Neural cell (in vitro differentiated cells): ENCODE data around the gene STXBP2. TPM values are rescaled to one million over a fixed set of nuclear protein-coding genes. Genes with fewer than 3 reads are reported as not detected.

ENCODE experiments used
- H2AFZ ChIP-seq: fragments of 200-600, 300-800 bp; sonication (generic), shearing (Covaris generic); 2 replicates; pipeline ENCODE4 v1.6.0; 2014; ENCODE audit warnings: low read depth, mild to moderate bottlenecking, antibody characterized with exemption, low read length, moderate library complexity
- H3F3A ChIP-seq: fragments of 200-600 bp; shearing (Covaris generic); 2 replicates; pipeline ENCODE4 v1.6.1; 2016; ENCODE audit warnings: mild to moderate bottlenecking, moderate library complexity, mixed read lengths, antibody characterized with exemption, low read length; ENCODE audit not compliant: insufficient read depth, poor library complexity, severe bottlenecking
- H3K27ac ChIP-seq: fragments of 200-600, 300-800 bp; sonication (generic), shearing (Covaris generic); 2 replicates; pipeline ENCODE4 v1.5.1; 2014; ENCODE audit warnings: mild to moderate bottlenecking, low read length, moderate library complexity
- H3K27me3 ChIP-seq: fragments of 300-800, 200-600 bp; sonication (generic), shearing (Covaris generic); 2 replicates; pipeline ENCODE4 v1.6.0; 2014; ENCODE audit warnings: mild to moderate bottlenecking, low read depth, low read length, moderate library complexity; ENCODE audit not compliant: insufficient read depth
- H3K36me3 ChIP-seq: fragments of 300-800, 200-600 bp; sonication (generic), shearing (Covaris generic); 2 replicates; pipeline ENCODE4 v1.5.1; 2014; ENCODE audit warnings: mild to moderate bottlenecking, antibody characterized with exemption, low read length, moderate library complexity; ENCODE audit not compliant: insufficient read depth
- H3K4me2 ChIP-seq: fragments of 300-800, 200-600 bp; sonication (generic), shearing (Covaris generic); 2 replicates; pipeline ENCODE4 v1.6.0; 2014; ENCODE audit warnings: mild to moderate bottlenecking, low read length
- H3K4me3 ChIP-seq: fragments of 300-800, 200-600 bp; sonication (generic), shearing (Covaris generic); 2 replicates; pipeline ENCODE4 v1.5.1; 2014; ENCODE audit warnings: mild to moderate bottlenecking, low read length, moderate library complexity
- H3K79me2 ChIP-seq: fragments of 200-600 bp; shearing (Covaris generic); replicated peaks from 2 replicates; pipeline ENCODE4 v1.6.0; 2014; ENCODE audit warnings: mild to moderate bottlenecking, low read length, moderate library complexity; ENCODE audit not compliant: insufficient read depth
- H3K9ac ChIP-seq: fragments of 300-800, 200-600 bp; sonication (generic), shearing (Covaris generic); 2 replicates; pipeline ENCODE4 v1.6.1; 2016; ENCODE audit warnings: mild to moderate bottlenecking, low read length, mixed read lengths
- H3K9me2 ChIP-seq: fragments of 200-600 bp; shearing (Covaris generic); 2 replicates; pipeline ENCODE4 v1.6.1; 2016; ENCODE audit warnings: mild to moderate bottlenecking, low read length, mixed read lengths; ENCODE audit not compliant: insufficient read depth
- H3K9me3 ChIP-seq: fragments of 200-600, 300-800 bp; sonication (generic), shearing (Covaris generic); 2 replicates; pipeline ENCODE4 v1.6.1; 2016; ENCODE audit warnings: mild to moderate bottlenecking, mixed run types, low read length, moderate library complexity, mixed read lengths
- H4K20me1 ChIP-seq: fragments of 200-600 bp; shearing (Covaris generic); 2 replicates; pipeline ENCODE4 v1.6.1; 2016; ENCODE audit warnings: mild to moderate bottlenecking, mixed run types; ENCODE audit not compliant: insufficient read depth
- CTCF ChIP-seq: fragments of 450-650 bp; IDR thresholded peaks from 2 replicates; pipeline ENCODE4 v1.5.1; 2014; ENCODE audit warnings: antibody characterized with exemption, mild to moderate bottlenecking, moderate library complexity; ENCODE audit not compliant: poor library complexity, severe bottlenecking
- EP300 ChIP-seq: fragments of 450-650 bp; conservative IDR thresholded peaks from 2 replicates; pipeline ENCODE4 v1.6.1; 2014; ENCODE audit warnings: antibody characterized with exemption, mild to moderate bottlenecking, moderate library complexity; ENCODE audit not compliant: poor library complexity, severe bottlenecking
- EZH2 ChIP-seq: fragments of 200-600, 300-800 bp; shearing (Covaris generic), sonication (generic); IDR thresholded peaks from 2 replicates; pipeline ENCODE4 v1.6.1; 2014; ENCODE audit warnings: antibody characterized with exemption, low read length, borderline replicate concordance, mild to moderate bottlenecking; ENCODE audit not compliant: insufficient read depth, poor library complexity, severe bottlenecking
- MXI1 ChIP-seq: fragments of 450-650 bp; conservative IDR thresholded peaks from 2 replicates; pipeline ENCODE4 v1.6.1; 2014; ENCODE audit warnings: antibody characterized with exemption, mild to moderate bottlenecking; ENCODE audit not compliant: poor library complexity, severe bottlenecking
- POLR2AphosphoS5 ChIP-seq: IDR thresholded peaks from 2 replicates; pipeline ENCODE4 v1.6.1; 2012
- RAD21 ChIP-seq: fragments of 450-650 bp; conservative IDR thresholded peaks from 2 replicates; pipeline ENCODE4 v1.6.1; 2014; ENCODE audit warnings: antibody characterized with exemption, mild to moderate bottlenecking, moderate library complexity
- REST ChIP-seq: IDR thresholded peaks from 2 replicates; pipeline ENCODE4 v1.6.1; 2012; ENCODE audit warnings: borderline replicate concordance
- SMC3 ChIP-seq: fragments of 450-650 bp; conservative IDR thresholded peaks from 2 replicates; pipeline ENCODE4 v1.6.1; 2014; ENCODE audit warnings: antibody characterized with exemption, mild to moderate bottlenecking, moderate library complexity; ENCODE audit not compliant: poor library complexity
- TAF1 ChIP-seq: IDR thresholded peaks from 2 replicates; pipeline ENCODE4 v1.6.1; 2012; ENCODE audit warnings: low read depth
- polyA plus RNA-seq: library from polyadenylated mRNA; depleted of rRNA; stranded (reverse); fragments of >200 nt; gene quantifications from 2 replicates; pipeline ENCODE4 v1.2.3, GENCODE V29; 2014

Gene STXBP2
- polyA plus RNA-seq, 1 donor from 2014 or later: 1.7 TPM

GRCh38 chr19:7624810-7625209 is 12.1 kb upstream of the STXBP2 start:
- Histone ChIP-seq H3F3A (no peaks in the 10 kb centered on the region), H3K4me2 (no peak overlapping the region), H3K4me3 (no peak overlapping the region), H4K20me1 (no peaks in the 10 kb centered on the region), H3K36me3 (no peaks in the 10 kb centered on the region), H3K9ac (no peak overlapping the region), H3K9me2 (no peaks in the 10 kb centered on the region), H3K79me2 (peaks cover 21% of the 10 kb centered on the region), H3K27me3 (no peaks in the 10 kb centered on the region), H3K9me3 (no peaks in the 10 kb centered on the region), H3K27ac (no peak overlapping the region), H2AFZ (no peak overlapping the region)
- no peak for TF ChIP-seq TAF1
- TF ChIP-seq RAD21: no peak
- no peak for TF ChIP-seq SMC3
- TF ChIP-seq EZH2: no peak
- no peak for TF ChIP-seq REST
- no peak for TF ChIP-seq MXI1
- no peak for TF ChIP-seq POLR2AphosphoS5
- no peak for TF ChIP-seq EP300
- no peak for TF ChIP-seq CTCF

GRCh38 chr19:7625763-7626372 is 11.0 kb upstream of the STXBP2 start:
- no peaks in the 10 kb centered on the region for H4K20me1 ChIP-seq
- H3K4me3 ChIP-seq: no peak overlapping the region
- H3K9ac ChIP-seq: no peak overlapping the region
- no peaks in the 10 kb centered on the region for H3K27me3 ChIP-seq
- H3K27ac ChIP-seq: no peak overlapping the region
- no peaks in the 10 kb centered on the region for H3K9me2 ChIP-seq
- TF ChIP-seq EP300 (no peak), MXI1 (no peak), REST (no peak), TAF1 (no peak), RAD21 (no peak), SMC3 (no peak), POLR2AphosphoS5 (no peak), CTCF (no peak), EZH2 (no peak)
- no peak overlapping the region for H2AFZ ChIP-seq
- H3K9me3 ChIP-seq: no peaks in the 10 kb centered on the region
- peaks cover 32% of the 10 kb centered on the region for H3K79me2 ChIP-seq
- H3F3A ChIP-seq: no peaks in the 10 kb centered on the region
- no peak overlapping the region for H3K4me2 ChIP-seq
- no peaks in the 10 kb centered on the region for H3K36me3 ChIP-seq
